Astrocyte (in vitro differentiated cells and primary cell): Measurements from ENCODE around the gene C1orf50. TPM values are rescaled to one million over a fixed set of nuclear protein-coding genes. Genes with fewer than 3 reads are reported as not detected.

Source experiments
- DNase-seq: peaks from one replicate; pipeline ENCODE4 v3.0.0-alpha.2; 2010; ENCODE audit warnings: low read depth
- FAIRE-seq: peaks from 2 replicates; lab custom pipeline; 2011; peaks lifted over from hg19 to GRCh38; lab: Jason Lieb, UNC
- H2AFZ ChIP-seq: 2 replicates; pipeline ENCODE4 v1.6.0; 2012; ENCODE audit warnings: low read depth, low read length, inconsistent platforms
- H3K27ac ChIP-seq: 2 replicates; pipeline ENCODE4 v1.5.1; 2011; ENCODE audit warnings: low read depth, low read length, inconsistent platforms
- H3K27me3 ChIP-seq: 2 replicates; pipeline ENCODE4 v1.6.0; 2011; ENCODE audit warnings: low read length, inconsistent platforms; ENCODE audit not compliant: insufficient read depth
- H3K36me3 ChIP-seq: 2 replicates; pipeline ENCODE4 v1.5.1; 2011; ENCODE audit warnings: low read length, inconsistent platforms; ENCODE audit not compliant: insufficient read depth
- H3K4me1 ChIP-seq: 2 replicates; pipeline ENCODE4 v1.5.1; 2011; ENCODE audit warnings: low read length, inconsistent platforms; ENCODE audit not compliant: insufficient read depth
- H3K4me2 ChIP-seq: 2 replicates; pipeline ENCODE4 v1.6.0; 2012; ENCODE audit warnings: low read length, inconsistent platforms
- H3K4me3 ChIP-seq: 2 replicates; pipeline ENCODE4 v1.5.1; 2011; ENCODE audit warnings: low read depth, mild to moderate bottlenecking, low read length, inconsistent platforms; ENCODE audit not compliant: insufficient read depth
- H3K79me2 ChIP-seq: 2 replicates; pipeline ENCODE4 v1.6.0; 2012; ENCODE audit warnings: mild to moderate bottlenecking, low read length, inconsistent platforms; ENCODE audit not compliant: insufficient read depth
- H3K9ac ChIP-seq: 2 replicates; pipeline ENCODE4 v1.6.0; 2012; ENCODE audit warnings: mild to moderate bottlenecking, low read length, inconsistent platforms
- H3K9me3 ChIP-seq: 2 replicates; pipeline ENCODE4 v1.5.1; 2012; ENCODE audit warnings: low read depth, mild to moderate bottlenecking, low read length, inconsistent platforms; ENCODE audit not compliant: insufficient read depth
- H4K20me1 ChIP-seq: 2 replicates; pipeline ENCODE4 v1.6.0; 2012; ENCODE audit warnings: low read length, inconsistent platforms; ENCODE audit not compliant: insufficient read depth
- H3K27ac Mint-ChIP-seq: one replicate; pipeline ENCODE4 v1.8.0; 2021; ENCODE audit warnings: mild to moderate bottlenecking, mixed read lengths; ENCODE audit not compliant: unreplicated experiment
- H3K27me3 Mint-ChIP-seq: one replicate; pipeline ENCODE4 v1.8.0; 2021; ENCODE audit warnings: low read depth, mixed read lengths; ENCODE audit not compliant: unreplicated experiment
- H3K36me3 Mint-ChIP-seq: one replicate; pipeline ENCODE4 v1.8.0; 2021; ENCODE audit warnings: low read depth, mixed read lengths; ENCODE audit not compliant: unreplicated experiment
- H3K4me1 Mint-ChIP-seq: one replicate; pipeline ENCODE4 v1.8.0; 2021; ENCODE audit warnings: low read depth, mixed read lengths; ENCODE audit not compliant: unreplicated experiment
- H3K4me3 Mint-ChIP-seq: one replicate; pipeline ENCODE4 v1.8.0; 2021; ENCODE audit warnings: mild to moderate bottlenecking, moderate library complexity, mixed read lengths; ENCODE audit not compliant: unreplicated experiment
- H3K9me3 Mint-ChIP-seq: one replicate; pipeline ENCODE4 v1.8.0; 2021; ENCODE audit warnings: mild to moderate bottlenecking, mixed read lengths; ENCODE audit not compliant: unreplicated experiment
- CTCF ChIP-seq: IDR thresholded peaks from 2 replicates; pipeline ENCODE4 v1.5.1; 2011; ENCODE audit warnings: low read depth, mild to moderate bottlenecking, inconsistent platforms, low read length, moderate library complexity; ENCODE audit not compliant: insufficient read depth
- EZH2 ChIP-seq: IDR thresholded peaks from 2 replicates; pipeline ENCODE4 v1.6.1; 2012; ENCODE audit warnings: mild to moderate bottlenecking, low read length, inconsistent platforms; ENCODE audit not compliant: insufficient read depth
- total RNA-seq: library from RNA; stranded (reverse); gene quantifications from 2 replicates; pipeline ENCODE4 v1.2.1, GENCODE V29; 2021

Gene C1orf50
- total RNA-seq, 1 donor from 2014 or later: 9.5 TPM

- FAIRE-seq: no peak
- H3K36me3 ChIP-seq: no peaks in the 10 kb centered on the region
- no peak overlapping the region for H3K27ac Mint-ChIP-seq
- no peak overlapping the region for H3K4me2 ChIP-seq
- no peaks in the 10 kb centered on the region for H3K4me1 ChIP-seq
- H3K79me2 ChIP-seq: no peaks in the 10 kb centered on the region
- H3K9me3 ChIP-seq: no peaks in the 10 kb centered on the region
- no peaks in the 10 kb centered on the region for H4K20me1 ChIP-seq
- H3K4me3 Mint-ChIP-seq: no peak overlapping the region
- H3K4me1 Mint-ChIP-seq: peaks cover 3% of the 10 kb centered on the region
- H2AFZ ChIP-seq: no peak overlapping the region
- H3K4me3 ChIP-seq: no peak overlapping the region
- TF ChIP-seq CTCF (no peak), EZH2 (no peak)
- H3K27ac ChIP-seq: no peak overlapping the region
- H3K9me3 Mint-ChIP-seq: peaks cover 2% of the 10 kb centered on the region
- H3K36me3 Mint-ChIP-seq: no peaks in the 10 kb centered on the region
- no peak overlapping the region for H3K9ac ChIP-seq
- H3K27me3 ChIP-seq: no peaks in the 10 kb centered on the region
- H3K27me3 Mint-ChIP-seq: peaks cover 2% of the 10 kb centered on the region
- DNase-seq: no peak
Observed at GRCh38 chr1:42734201-42735035, 32.6 kb upstream of the C1orf50 start.

- FAIRE-seq (no peak), DNase-seq (no peak)
- H3K27ac Mint-ChIP-seq: no peak overlapping the region
- Histone ChIP-seq H3K9ac (no peak overlapping the region), H3K79me2 (no peaks in the 10 kb centered on the region), H3K4me2 (no peak overlapping the region), H3K4me1 (no peaks in the 10 kb centered on the region), H4K20me1 (no peaks in the 10 kb centered on the region), H3K36me3 (no peaks in the 10 kb centered on the region), H3K27ac (no peak overlapping the region), H3K4me3 (no peak overlapping the region), H2AFZ (no peak overlapping the region), H3K9me3 (no peaks in the 10 kb centered on the region), H3K27me3 (no peaks in the 10 kb centered on the region)
- H3K9me3 Mint-ChIP-seq: peaks cover 2% of the 10 kb centered on the region
- H3K4me1 Mint-ChIP-seq: peaks cover 3% of the 10 kb centered on the region
- H3K4me3 Mint-ChIP-seq: no peak overlapping the region
- no peaks in the 10 kb centered on the region for H3K36me3 Mint-ChIP-seq
- TF ChIP-seq EZH2 (no peak), CTCF (no peak)
- peaks cover 3% of the 10 kb centered on the region for H3K27me3 Mint-ChIP-seq
Observed at GRCh38 chr1:42735056-42735455, 32.0 kb upstream of the C1orf50 start.
